NOMO-1 (cell line): ENCODE data around the gene CNTLN.
"Not testable (repeated sequence)": the region's sequence is repeated elsewhere in the genome, so short reads cannot be mapped to it uniquely, and the experiment has no call there.

Experiments used
- DNase-seq, 2 experiments: peaks; one replicate each; lab custom pipeline; 2025; ENCODE audit not compliant: unreplicated experiment in 2 of 2; lab: John Stamatoyannopoulos, UW

The CNTLN gene

DNA sequence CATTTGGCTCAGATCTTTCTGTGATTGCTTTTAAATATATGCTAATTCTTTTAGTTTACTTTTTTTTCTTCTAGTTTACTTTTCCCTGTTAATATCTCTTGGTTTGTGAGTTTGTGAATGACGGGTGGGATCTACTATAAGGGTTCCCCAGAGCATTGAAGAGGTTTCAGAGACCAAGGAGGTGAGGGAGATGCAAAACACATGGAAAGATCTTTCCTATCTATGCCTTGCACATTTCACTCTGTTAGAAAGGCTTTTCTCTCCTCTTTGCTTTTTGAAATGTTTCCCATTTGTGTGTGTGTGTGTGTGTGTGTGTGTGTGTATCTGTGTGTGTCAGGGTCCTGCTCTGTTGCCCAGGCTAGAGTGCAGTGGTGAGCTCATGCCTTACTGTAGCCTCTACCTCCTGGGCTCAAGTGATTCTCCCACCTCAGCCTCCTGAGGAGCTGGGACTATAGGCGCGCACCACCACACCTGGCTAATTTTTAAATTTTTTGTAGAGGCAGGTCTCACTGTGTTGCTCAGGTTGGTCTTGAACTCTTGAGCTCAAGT lies 50.7 kb downstream of the CNTLN start:
- no peak for DNase-seq

GRCh38 chr9:17191082-17191481 lies 56.2 kb downstream of the CNTLN start:
- DNase-seq, result no peak

GRCh38 chr9:17204611-17205152 lies 69.8 kb downstream of the CNTLN start:
- DNase-seq, result no peak

DNA sequence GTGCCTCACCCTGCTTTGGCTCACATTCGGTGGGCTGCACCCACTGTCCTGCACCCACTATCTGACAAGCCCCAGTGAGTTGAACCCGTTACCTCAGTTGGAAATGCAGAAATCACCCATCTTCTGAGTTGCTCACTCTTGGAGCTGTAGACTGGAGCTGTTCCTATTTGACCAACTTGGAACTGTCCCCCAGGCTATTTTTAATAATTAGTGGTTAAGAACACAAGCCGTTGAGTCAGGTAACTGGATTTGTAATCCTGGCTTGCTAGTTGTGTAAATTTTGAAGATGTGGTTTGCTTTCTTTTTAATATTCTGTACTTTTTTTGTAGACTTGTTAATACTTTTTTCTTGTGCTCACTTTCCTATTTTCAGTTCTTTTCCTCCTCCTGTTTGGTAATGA lies 81.2 kb downstream of the CNTLN start:
- DNase-seq, result no peak

DNA sequence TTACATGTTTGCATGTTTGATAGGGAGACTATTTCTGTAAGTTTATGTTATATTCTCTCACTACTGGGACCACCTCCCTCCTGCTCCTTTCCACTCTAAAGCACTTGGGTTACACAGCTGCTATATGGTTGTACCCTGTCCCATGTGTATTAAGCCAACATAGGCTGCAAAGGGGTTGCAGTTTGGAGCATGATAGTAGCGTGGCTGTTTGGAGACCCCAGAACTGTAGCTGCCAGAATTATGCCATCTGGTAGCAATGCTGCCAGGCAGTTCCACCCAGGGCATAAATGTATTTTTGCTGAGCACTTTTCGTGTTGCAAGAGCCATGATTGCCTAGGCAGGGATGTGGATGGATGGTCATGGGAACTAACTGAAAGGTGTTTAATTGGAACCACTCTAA lies 81.8 kb downstream of the CNTLN start:
- DNase-seq, result no peak

GRCh38 chr9:17217272-17217671 lies 82.4 kb downstream of the CNTLN start:
- DNase-seq, result no peak

GRCh38 chr9:17219261-17219660 lies 84.4 kb downstream of the CNTLN start:
- DNase-seq, result no peak

DNA sequence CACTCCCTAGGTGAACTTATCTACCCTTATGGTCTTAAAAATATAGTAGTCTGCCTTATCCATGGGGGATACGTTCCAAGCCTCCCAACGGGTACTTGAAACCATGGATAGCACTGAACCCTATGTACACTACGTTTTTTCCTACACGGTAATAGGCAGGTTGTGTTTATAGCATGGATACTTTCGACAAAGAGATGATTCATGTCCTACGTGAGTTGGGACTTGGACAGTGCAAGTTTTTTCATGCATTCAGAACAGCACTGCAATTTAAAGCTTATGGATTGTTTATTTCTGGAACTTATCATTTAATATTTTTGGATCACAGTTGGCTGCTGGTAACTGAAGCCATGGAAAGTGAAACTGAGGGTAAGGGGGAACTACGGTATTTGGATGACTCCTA lies 88.1 kb downstream of the CNTLN start:
- DNase-seq, result no peak

DNA sequence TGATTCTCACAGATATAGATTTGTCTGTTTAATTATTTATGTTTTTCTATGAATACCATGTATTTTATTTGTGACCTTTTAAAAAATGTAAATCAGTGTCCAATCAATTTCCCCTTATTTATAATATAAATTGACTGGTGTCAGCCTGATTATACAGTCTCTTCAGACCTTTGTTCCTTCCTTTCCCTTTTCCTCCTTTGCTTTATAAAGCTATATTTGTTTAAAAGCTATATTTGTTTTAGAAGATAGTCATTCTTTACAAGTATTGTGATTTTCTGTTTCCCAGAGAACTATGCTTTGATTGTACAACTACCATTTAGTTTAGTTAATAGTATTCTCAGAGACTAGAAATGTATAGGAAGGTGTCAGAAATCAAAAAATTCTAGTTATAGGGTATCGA lies 90.6 kb downstream of the CNTLN start:
- DNase-seq, result no peak

GRCh38 chr9:17229945-17230560 lies 95.2 kb downstream of the CNTLN start:
- no peak for DNase-seq

DNA sequence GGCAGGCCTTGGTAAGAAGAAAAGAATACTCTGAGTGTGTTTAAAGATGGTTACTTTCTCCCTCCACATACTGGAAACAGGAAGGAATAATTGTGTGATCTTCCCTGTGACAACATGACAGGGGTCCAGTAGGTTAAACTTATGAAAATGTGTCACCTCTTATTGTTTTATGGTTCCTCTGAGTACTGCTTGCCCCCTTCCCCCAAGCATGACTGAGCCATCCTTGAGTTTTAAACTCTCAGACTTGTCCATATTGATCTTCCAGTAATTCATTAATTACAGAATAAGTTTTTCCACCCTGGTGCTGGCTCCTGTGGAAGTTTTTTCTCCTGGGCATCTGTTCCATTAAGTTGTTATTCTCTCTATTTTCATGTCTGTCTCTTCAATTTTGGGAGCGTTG lies 95.8 kb downstream of the CNTLN start:
- no peak for DNase-seq

- no peak for DNase-seq
These were observed 101.3 kb downstream of the CNTLN start for GRCh38 chr9:17236147-17236546.

- no peak for DNase-seq
These were observed 111.9 kb downstream of the CNTLN start for GRCh38 chr9:17246770-17247169.

DNA sequence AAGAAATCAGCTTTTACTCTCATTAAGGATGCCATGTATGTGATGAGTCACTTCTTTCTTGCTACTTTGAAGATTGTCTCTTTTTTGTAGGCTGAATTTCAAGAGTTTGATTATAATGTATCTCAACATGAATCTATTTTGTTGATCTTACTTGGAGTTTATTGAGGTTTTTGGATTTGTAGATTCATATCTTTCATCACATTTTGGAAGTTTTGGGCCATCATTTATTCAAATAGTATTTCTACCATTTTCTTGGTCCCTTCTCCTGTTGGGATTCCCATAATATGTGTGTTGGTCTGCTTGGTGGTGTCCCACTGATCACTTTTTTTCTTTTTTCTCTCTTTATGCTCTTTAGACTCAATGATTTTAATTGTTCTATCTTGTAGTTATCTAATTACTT lies 116.3 kb downstream of the CNTLN start:
- no peak for DNase-seq

DNA sequence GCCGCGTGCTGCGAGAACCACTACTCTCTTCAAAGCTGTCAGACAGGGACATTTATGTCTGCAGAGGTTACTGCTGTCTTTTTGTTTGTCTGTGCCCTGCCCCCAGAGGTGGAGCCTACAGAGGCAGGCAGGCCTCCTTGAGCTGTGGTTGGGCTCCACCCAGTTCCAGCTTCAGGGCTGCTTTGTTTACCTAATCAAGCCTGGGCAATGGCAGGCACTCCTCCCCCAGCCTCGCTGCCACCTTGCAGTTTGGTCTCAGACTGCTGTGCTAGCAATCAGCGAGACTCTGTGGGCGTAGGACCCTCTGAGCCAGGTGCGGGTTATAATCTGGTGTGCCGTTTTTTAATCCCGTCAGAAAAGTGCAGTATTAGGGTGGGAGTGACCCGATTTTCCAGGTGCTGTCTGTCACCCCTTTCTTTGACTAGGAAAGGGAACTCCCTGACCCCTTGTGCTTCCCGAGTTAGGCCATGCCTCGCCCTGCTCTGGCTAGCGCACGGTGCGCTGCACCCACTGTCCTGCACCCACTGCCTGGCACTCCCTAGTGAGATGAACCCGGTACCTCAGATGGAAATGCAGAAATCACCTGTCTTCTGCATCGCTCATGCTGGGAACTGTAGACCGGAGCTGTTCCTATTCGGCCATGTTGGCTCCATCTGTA lies 133.8 kb downstream of the CNTLN start:
- not testable (repeated sequence) for DNase-seq

- DNase-seq, result no peak
These were observed 135.0 kb downstream of the CNTLN start for GRCh38 chr9:17269799-17270198.

DNA sequence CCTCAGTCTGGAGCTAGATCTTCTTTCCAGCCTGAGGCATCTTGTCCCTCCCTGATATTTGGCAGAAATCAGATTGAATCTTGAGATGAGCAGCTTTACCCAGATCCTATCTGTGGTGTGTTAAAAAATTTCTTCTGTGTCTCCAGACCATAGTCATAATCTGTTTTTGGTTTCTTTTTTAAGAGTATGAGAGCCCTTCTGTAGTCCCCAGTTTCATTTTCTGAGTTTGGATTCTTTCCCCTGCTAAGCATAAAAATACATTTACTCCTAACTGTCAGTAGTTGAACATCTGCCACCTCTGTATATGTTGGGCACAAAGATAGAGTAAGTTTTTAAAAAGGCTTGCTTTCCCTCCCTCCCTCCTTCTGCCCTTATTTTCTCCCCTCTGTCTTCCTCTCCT lies 137.7 kb downstream of the CNTLN start:
- no peak for DNase-seq

- DNase-seq, result no peak
These were observed 145.6 kb downstream of the CNTLN start for GRCh38 chr9:17280350-17281012.

GRCh38 chr9:17290673-17291072 lies 155.8 kb downstream of the CNTLN start:
- not testable (repeated sequence) for DNase-seq

DNA sequence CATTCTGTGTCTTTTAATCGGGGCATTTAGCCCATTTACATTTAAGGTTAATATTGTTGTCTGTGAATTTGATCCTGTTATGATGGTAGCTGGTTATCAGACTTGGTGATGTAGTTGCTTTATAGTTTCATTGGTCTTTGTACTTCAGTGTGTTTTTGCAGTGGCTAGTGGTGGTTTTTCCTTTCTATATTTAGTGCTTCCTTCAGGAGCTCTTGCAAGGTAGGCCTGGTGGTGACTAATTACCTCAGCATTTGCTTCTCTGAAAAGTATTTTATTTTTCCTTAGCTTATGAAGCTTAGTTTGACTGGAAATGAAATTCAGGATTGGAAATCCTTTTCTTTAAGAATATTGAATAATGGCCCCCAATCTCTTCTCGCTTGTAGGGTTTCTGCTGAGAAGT lies 156.9 kb downstream of the CNTLN start:
- no peak for DNase-seq

DNA sequence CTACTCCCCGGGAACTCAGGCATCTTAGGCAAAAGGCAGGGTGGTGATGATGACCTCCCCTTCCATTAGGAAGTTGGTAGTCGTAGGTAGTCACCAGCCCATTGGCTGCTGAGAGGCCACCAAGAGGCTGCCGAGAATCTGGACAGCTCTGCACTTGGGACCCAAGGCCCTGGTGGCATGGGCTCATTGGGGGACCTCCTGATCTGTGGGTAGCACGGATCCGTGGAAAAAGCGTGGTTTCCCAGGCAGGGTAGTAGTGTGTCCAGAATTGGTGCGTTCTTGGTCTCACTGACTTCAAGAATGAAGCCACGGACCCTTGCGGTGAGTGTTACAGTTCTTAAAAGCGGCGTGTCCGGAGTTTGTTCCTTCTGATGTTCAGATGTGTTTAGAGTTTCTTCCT lies 158.8 kb downstream of the CNTLN start:
- no peak for DNase-seq
